HG02759 (cell line): Measurements from ENCODE around the gene MYO7B.
A peak's percentile ranks its signal among the peaks of the same experiment; 100 is the strongest.
"Not testable (repeated sequence)": the region's sequence is repeated elsewhere in the genome, so short reads cannot be mapped to it uniquely, and the experiment has no call there.

Experiments used
- ATAC-seq: cut with Tn5 transposase; IDR thresholded peaks from one replicate; pipeline ENCODE4 v1.9.1; 2021; ENCODE audit warnings: mild to moderate bottlenecking, moderate library complexity; ENCODE audit not compliant: unreplicated experiment

Gene MYO7B

GRCh38 chr2:127572352-127572751 lies 36.9 kb downstream of the MYO7B start:
- not testable (repeated sequence) for ATAC-seq

- no peak for ATAC-seq
Observed at GRCh38 chr2:127572841-127573240, 37.4 kb downstream of the MYO7B start.

GRCh38 chr2:127573298-127573697 lies 37.8 kb downstream of the MYO7B start:
- no peak for ATAC-seq

GRCh38 chr2:127573771-127574170 lies 38.3 kb downstream of the MYO7B start:
- no peak for ATAC-seq

- ATAC-seq: no peak
Observed at GRCh38 chr2:127574656-127575055, 39.2 kb downstream of the MYO7B start.

GRCh38 chr2:127575185-127575765 lies 39.8 kb downstream of the MYO7B start:
- no peak for ATAC-seq

- no peak for ATAC-seq
Observed at GRCh38 chr2:127575941-127576432, 40.5 kb downstream of the MYO7B start.

GRCh38 chr2:127576433-127577207 lies 41.1 kb downstream of the MYO7B start:
- no peak for ATAC-seq

GRCh38 chr2:127577208-127577475 lies 41.7 kb downstream of the MYO7B start:
- no peak for ATAC-seq

GRCh38 chr2:127577503-127577902 lies 42.0 kb downstream of the MYO7B start:
- no peak for ATAC-seq

- peak; percentile 55 for ATAC-seq
Observed at GRCh38 chr2:127577973-127578372, 42.5 kb downstream of the MYO7B start.

GRCh38 chr2:127578411-127578810 lies 42.9 kb downstream of the MYO7B start:
- ATAC-seq: no peak

- ATAC-seq: no peak
Observed at GRCh38 chr2:127579231-127579630, 43.7 kb downstream of the MYO7B start.

GRCh38 chr2:127580167-127581049 lies 44.9 kb downstream of the MYO7B start:
- no peak for ATAC-seq

GRCh38 chr2:127581050-127581345 lies 45.5 kb downstream of the MYO7B start:
- no peak for ATAC-seq

GRCh38 chr2:127581516-127582490 lies 46.3 kb downstream of the MYO7B start:
- no peak for ATAC-seq

- ATAC-seq: no peak
Observed at GRCh38 chr2:127582863-127583861, 47.7 kb downstream of the MYO7B start.

GRCh38 chr2:127584047-127584446 lies 48.6 kb downstream of the MYO7B start:
- no peak for ATAC-seq

- no peak for ATAC-seq
Observed at GRCh38 chr2:127584516-127585033, 49.1 kb downstream of the MYO7B start.
